22Rv1 (cell line): Measurements from ENCODE around the gene LSAMP.

Source experiments
- H3K27ac ChIP-seq: fragments of 450-650 bp; 2 replicates; pipeline ENCODE4 v1.5.1; 2017
- CTCF ChIP-seq: fragments of 450-650 bp; IDR thresholded peaks from 2 replicates; pipeline ENCODE4 v1.5.1; 2017; ENCODE audit warnings: mild to moderate bottlenecking
- ZFX ChIP-seq: fragments of 450-650 bp; IDR thresholded peaks from 2 replicates; pipeline ENCODE4 v1.6.1; 2017; ENCODE audit warnings: antibody characterized with exemption, borderline replicate concordance

LSAMP gene

DNA sequence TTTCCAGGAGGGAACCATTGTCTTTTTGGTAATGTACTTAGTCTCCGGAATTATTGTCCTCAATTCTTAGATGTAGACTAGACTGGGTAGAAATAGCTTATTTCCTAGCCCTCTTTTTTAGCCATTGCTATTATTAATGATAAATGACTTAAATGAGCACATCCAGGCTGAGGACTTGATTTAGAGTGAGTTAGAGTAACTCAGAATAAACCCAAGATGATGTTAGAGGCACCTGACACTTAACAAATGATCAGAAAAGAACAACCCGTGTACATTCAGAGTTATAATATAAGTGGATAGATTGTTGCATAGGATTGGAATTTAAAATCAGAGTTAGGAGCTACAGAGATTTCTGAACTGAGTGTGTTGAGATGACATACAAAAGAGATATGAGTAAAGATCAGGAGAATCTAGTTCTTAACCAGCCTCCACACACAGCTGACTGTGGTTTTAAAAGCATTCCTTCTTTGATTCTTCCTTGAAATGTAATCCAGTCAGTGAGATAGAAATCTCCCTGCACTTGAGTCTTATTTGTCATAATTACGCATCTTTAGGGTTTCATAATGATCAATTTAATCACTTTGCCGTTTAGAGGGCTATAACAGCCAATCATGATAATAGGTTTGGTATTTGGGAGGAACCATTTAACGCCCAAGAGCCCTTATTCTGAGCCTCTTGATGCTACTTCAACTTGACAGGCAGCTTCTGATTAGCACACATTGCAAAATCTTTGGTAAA, 455.4 kb downstream of the LSAMP start:
- H3K27ac ChIP-seq = no peak overlapping the region
- no peak for TF ChIP-seq CTCF
- TF ChIP-seq ZFX = no peak

DNA sequence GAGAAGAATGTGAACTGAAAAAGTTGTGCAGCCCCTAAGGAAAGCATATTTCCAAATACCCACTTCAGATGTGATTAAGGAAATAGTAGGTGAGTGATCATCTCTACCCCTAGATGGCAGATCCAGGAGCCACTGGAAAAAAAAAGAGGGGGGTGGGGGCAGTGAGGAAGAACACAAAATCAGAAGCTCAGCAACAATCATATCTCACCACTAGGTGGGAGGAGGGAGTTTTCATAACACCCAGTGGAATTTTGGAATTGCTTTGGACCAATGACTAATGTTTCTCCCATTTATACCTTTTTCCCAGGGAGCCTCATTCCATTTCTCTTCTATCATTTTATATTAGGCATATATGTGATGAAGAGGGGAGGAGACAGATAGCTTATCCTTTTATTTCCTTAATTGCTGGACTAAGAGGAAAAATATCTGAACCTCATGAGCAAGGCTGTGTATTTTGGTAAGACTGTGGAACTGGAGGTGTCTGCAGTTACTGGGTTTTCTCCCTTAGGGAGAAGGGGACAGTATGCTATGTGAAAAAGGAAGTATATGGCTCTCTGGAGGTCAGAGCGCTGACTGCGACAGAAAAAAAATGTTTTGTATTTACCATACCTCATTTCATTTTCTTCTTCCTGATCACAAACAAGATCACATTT, 458.6 kb downstream of the LSAMP start:
- TF ChIP-seq CTCF (peak; percentile 40), ZFX (no peak)
- no peak overlapping the region for H3K27ac ChIP-seq

GRCh38 chr3:115982629-115983028, 462.7 kb downstream of the LSAMP start:
- no peak for TF ChIP-seq ZFX

GRCh38 chr3:115982108-115982507, 463.2 kb downstream of the LSAMP start:
- TF ChIP-seq ZFX (no peak), CTCF (no peak)
- no peak overlapping the region for H3K27ac ChIP-seq

More at GRCh38 chr3:115982629-115983028, 462.7 kb downstream of the LSAMP start:
- no peak overlapping the region for H3K27ac ChIP-seq

- no peak overlapping the region for H3K27ac ChIP-seq
- no peak for TF ChIP-seq CTCF
- no peak for TF ChIP-seq ZFX
Observed at GRCh38 chr3:115980709-115981108, 464.6 kb downstream of the LSAMP start.

DNA sequence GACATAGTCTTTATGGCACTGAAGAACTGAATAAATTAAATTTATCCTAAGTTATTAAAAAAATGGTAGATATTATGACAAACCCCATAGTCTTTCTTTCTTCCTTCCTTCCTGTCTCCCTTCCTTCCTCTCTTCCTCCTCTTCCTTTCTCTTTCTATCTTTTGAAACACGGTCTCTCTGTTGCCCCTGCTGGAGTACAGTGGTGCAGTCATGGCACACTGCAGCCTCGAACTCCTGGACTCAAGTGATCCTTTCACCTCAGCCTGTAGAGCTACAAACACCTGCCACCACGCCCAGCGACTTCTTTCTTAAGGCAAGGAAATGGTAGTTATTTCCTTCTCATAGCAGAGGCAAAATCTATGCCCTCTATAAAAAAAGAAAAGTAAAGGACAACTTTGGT, 467.4 kb downstream of the LSAMP start:
- TF ChIP-seq CTCF = peak; percentile 10; the same call in 1 of the 2 replicates
- TF ChIP-seq ZFX = no peak
- no peak overlapping the region for H3K27ac ChIP-seq

DNA sequence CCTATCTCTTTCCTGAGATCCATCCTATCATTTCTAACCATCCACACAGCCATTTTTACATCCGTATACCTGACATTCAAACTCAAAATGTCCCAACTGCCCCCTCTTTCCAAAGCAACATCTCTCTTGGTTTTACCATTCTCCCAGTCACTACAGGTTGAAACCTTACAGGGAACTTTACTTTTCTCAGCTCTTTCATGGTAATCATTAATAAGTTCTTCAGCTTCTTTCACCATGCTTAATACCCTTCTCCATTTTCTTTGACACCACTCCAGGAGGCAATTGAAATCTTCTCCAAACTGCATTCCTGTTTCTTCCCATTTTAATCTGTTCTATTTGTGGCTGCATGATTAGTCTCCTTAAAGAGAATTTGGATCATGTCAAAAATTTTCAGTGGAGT, 469.5 kb downstream of the LSAMP start:
- H3K27ac ChIP-seq = no peak overlapping the region
- TF ChIP-seq CTCF = no peak
- no peak for TF ChIP-seq ZFX
